DOHH2 (cell line): Measurements from ENCODE around the gene CDS1.

ENCODE experiments used
- H3F3A ChIP-seq: fragments of 200-600 bp; sonication (generic), shearing (Covaris generic); 2 replicates; pipeline ENCODE4 v1.6.0; 2016; ENCODE audit warnings: antibody characterized with exemption, mild to moderate bottlenecking; ENCODE audit not compliant: control insufficient read depth, insufficient read depth
- H3K27ac ChIP-seq: fragments of 200-600 bp; sonication (generic); 2 replicates; pipeline ENCODE4 v1.5.1; 2014; ENCODE audit warnings: low read depth, mild to moderate bottlenecking, low read length, moderate library complexity
- H3K27me3 ChIP-seq: fragments of 200-600 bp; sonication (generic); 2 replicates; pipeline ENCODE4 v1.6.1; 2014; ENCODE audit warnings: mild to moderate bottlenecking, low read length, mixed read lengths; ENCODE audit not compliant: control insufficient read depth
- H3K36me3 ChIP-seq: fragments of 200-600 bp; sonication (generic); 2 replicates; pipeline ENCODE4 v1.6.1; 2014; ENCODE audit warnings: mild to moderate bottlenecking, low read length, moderate library complexity, mixed read lengths; ENCODE audit not compliant: control insufficient read depth
- H3K4me1 ChIP-seq: fragments of 200-600 bp; sonication (generic); 2 replicates; pipeline ENCODE4 v1.6.1; 2014; ENCODE audit warnings: mild to moderate bottlenecking, low read length, mixed read lengths; ENCODE audit not compliant: control insufficient read depth
- H3K4me2 ChIP-seq: fragments of 200-600 bp; sonication (generic); 2 replicates; pipeline ENCODE4 v1.6.0; 2014; ENCODE audit warnings: mild to moderate bottlenecking, low read length, moderate library complexity
- H3K4me3 ChIP-seq: fragments of 200-600 bp; sonication (generic); 2 replicates; pipeline ENCODE4 v1.5.1; 2014; ENCODE audit warnings: mild to moderate bottlenecking, low read length, mixed read lengths
- H3K79me2 ChIP-seq: fragments of 200-600 bp; sonication (generic); 2 replicates; pipeline ENCODE4 v1.6.1; 2014; ENCODE audit warnings: mild to moderate bottlenecking, low read length, mixed read lengths; ENCODE audit not compliant: control insufficient read depth
- H3K9me2 ChIP-seq: fragments of 200-600 bp; sonication (generic); replicated peaks from 2 replicates; pipeline ENCODE4 v1.6.1; 2014; ENCODE audit warnings: mild to moderate bottlenecking, low read length, mixed read lengths; ENCODE audit not compliant: control insufficient read depth
- H3K9me3 ChIP-seq: fragments of 200-600 bp; sonication (generic); 2 replicates; pipeline ENCODE4 v1.6.1; 2014; ENCODE audit warnings: antibody characterized with exemption, low read length, mixed read lengths; ENCODE audit not compliant: control insufficient read depth, insufficient read depth
- H4K20me1 ChIP-seq: fragments of 200-600 bp; sonication (generic); 2 replicates; pipeline ENCODE4 v1.6.0; 2014; ENCODE audit warnings: low read depth, mild to moderate bottlenecking, antibody characterized with exemption, low read length, moderate library complexity; ENCODE audit not compliant: control insufficient read depth, insufficient read depth
- CTCF ChIP-seq: fragments of 200-600 bp; sonication (generic); IDR thresholded peaks from one replicate; pipeline ENCODE4 v1.5.1; 2014; ENCODE audit warnings: antibody characterized with exemption, mild to moderate bottlenecking, low read depth, low read length; ENCODE audit not compliant: poor library complexity, severe bottlenecking
- EZH2phosphoT487 ChIP-seq: fragments of 200-600 bp; sonication (generic); IDR thresholded peaks from 2 replicates; pipeline ENCODE4 v1.6.1; 2017; ENCODE audit warnings: borderline replicate concordance, mild to moderate bottlenecking, antibody characterized with exemption, low read length, moderate library complexity, mixed read lengths

CDS1 gene

DNA sequence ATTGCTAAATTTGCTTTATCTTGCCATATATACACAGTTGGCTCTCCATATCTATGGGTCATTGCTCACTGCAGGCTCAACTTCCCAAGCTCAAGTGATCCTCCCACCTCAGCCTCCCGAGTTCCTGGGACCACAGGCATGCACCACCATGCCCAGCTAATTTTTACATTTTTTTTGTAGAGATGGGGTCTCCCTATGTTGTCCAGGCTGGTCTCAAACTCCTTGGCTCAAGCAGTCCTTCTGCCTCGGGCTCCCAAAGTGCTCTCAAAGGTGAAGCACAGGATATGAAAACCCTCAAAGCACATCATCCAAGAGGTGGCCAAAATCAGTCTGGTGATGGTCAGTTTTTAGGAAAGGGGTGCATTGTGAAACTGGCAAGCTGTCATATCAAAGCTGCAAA lies 11.8 kb downstream of the CDS1 start:
- H4K20me1 ChIP-seq = no peaks in the 10 kb centered on the region
- H3K4me2 ChIP-seq = no peak overlapping the region
- H3K9me2 ChIP-seq = no peaks in the 10 kb centered on the region
- no peak overlapping the region for H3K27ac ChIP-seq
- no peaks in the 10 kb centered on the region for H3K27me3 ChIP-seq
- TF ChIP-seq CTCF (no peak), EZH2phosphoT487 (no peak)
- H3K4me3 ChIP-seq = no peak overlapping the region
- no peaks in the 10 kb centered on the region for H3K36me3 ChIP-seq
- H3K4me1 ChIP-seq = no peaks in the 10 kb centered on the region
- H3K9me3 ChIP-seq = no peaks in the 10 kb centered on the region
- H3F3A ChIP-seq = no peaks in the 10 kb centered on the region
- no peaks in the 10 kb centered on the region for H3K79me2 ChIP-seq

GRCh38 chr4:84596826-84597225 lies 13.9 kb downstream of the CDS1 start:
- Histone ChIP-seq H3K79me2 (no peaks in the 10 kb centered on the region), H3K9me3 (no peaks in the 10 kb centered on the region), H3K27me3 (no peaks in the 10 kb centered on the region), H3F3A (no peaks in the 10 kb centered on the region), H4K20me1 (no peaks in the 10 kb centered on the region), H3K9me2 (no peaks in the 10 kb centered on the region), H3K27ac (no peak overlapping the region), H3K4me1 (no peaks in the 10 kb centered on the region), H3K4me2 (no peak overlapping the region), H3K4me3 (no peak overlapping the region), H3K36me3 (no peaks in the 10 kb centered on the region)
- TF ChIP-seq EZH2phosphoT487 (no peak), CTCF (no peak)

DNA sequence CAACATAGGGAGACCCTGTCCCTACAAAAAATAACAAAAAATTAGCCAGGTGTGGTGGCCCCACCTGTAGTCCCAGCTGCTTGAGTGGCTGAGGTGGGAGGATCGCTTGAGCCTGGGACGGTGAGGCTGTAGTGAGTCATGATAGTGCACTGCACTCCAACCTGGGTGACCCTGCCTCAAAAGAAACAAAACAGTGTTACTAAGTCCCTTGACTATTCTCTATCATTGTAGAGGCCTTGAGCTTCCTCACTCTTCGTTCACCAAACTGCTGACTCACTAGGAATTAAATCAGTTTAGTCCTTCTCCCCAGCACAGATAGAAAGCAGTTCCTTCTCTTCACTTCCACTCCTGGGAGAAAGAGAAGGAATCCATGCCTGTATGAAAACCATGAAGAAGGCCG lies 14.5 kb downstream of the CDS1 start:
- no peaks in the 10 kb centered on the region for H3K9me3 ChIP-seq
- no peaks in the 10 kb centered on the region for H3K27me3 ChIP-seq
- TF ChIP-seq EZH2phosphoT487 (no peak), CTCF (no peak)
- no peaks in the 10 kb centered on the region for H3K36me3 ChIP-seq
- H3K4me2 ChIP-seq = no peak overlapping the region
- H3K79me2 ChIP-seq = no peaks in the 10 kb centered on the region
- H4K20me1 ChIP-seq = no peaks in the 10 kb centered on the region
- H3K4me1 ChIP-seq = no peaks in the 10 kb centered on the region
- H3K27ac ChIP-seq = no peak overlapping the region
- H3K4me3 ChIP-seq = no peak overlapping the region
- no peaks in the 10 kb centered on the region for H3F3A ChIP-seq
- no peaks in the 10 kb centered on the region for H3K9me2 ChIP-seq

DNA sequence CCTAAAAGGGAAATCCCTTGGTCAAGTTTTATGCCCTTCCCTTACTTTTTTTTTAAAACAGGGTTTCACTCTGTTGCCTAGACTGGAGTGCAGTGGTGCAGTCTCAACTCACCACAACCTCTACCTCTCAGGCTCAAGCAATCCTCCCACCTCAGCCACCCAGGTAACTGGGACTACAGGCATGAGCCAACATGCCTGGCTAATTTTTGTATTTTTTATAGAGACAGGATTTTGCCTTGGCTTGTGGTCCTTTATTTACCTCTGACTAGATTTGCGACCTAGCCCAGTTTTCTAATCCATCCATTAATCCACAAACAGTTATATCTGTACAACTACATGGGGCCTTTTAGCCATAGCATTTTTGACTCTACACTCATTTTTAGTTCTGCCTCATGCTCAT lies 23.7 kb downstream of the CDS1 start:
- Histone ChIP-seq H3K9me3 (no peaks in the 10 kb centered on the region), H4K20me1 (no peaks in the 10 kb centered on the region), H3K79me2 (no peaks in the 10 kb centered on the region), H3K4me1 (no peaks in the 10 kb centered on the region), H3K4me3 (no peak overlapping the region), H3F3A (no peaks in the 10 kb centered on the region), H3K36me3 (no peaks in the 10 kb centered on the region), H3K4me2 (no peak overlapping the region), H3K27me3 (no peaks in the 10 kb centered on the region), H3K27ac (no peak overlapping the region), H3K9me2 (no peaks in the 10 kb centered on the region)
- no peak for TF ChIP-seq CTCF
- TF ChIP-seq EZH2phosphoT487 = no peak
